H1 (cell line): ENCODE data around the gene SIX6. TPM values are rescaled to one million over a fixed set of nuclear protein-coding genes. Genes with fewer than 3 reads are reported as not detected.

Experiments used
- ASH2L ChIP-seq: fragments of 200-600, 300-600 bp; sonication (generic); IDR thresholded peaks from one replicate; pipeline ENCODE4 v1.7.1; 2017; ENCODE audit warnings: low read length
- ATF2 ChIP-seq: IDR thresholded peaks from 2 replicates; pipeline ENCODE4 v1.6.1; 2012; ENCODE audit warnings: low read length, inconsistent platforms
- BACH1 ChIP-seq: IDR thresholded peaks from 2 replicates; pipeline ENCODE4 v1.6.1; 2012; ENCODE audit warnings: low read length, improper control_type of control experiment
- CBX5 ChIP-seq: fragments of 300-800, 300-1000 bp; sonication (generic); IDR thresholded peaks from 2 replicates; pipeline ENCODE4 v1.7.1; 2016; ENCODE audit warnings: antibody characterized with exemption, low read length, low read depth
- CREB1 ChIP-seq: IDR thresholded peaks from 2 replicates; pipeline ENCODE4 v1.6.1; 2012; ENCODE audit warnings: inconsistent platforms
- CTCF ChIP-seq, 3 experiments: IDR thresholded peaks; 1 replicate in 2 of 3; 2 replicates in 1 of 3; pipeline versions ENCODE4 v1.5.1 to v1.6.1; 2011; ENCODE audit warnings: low read length in 3 of 3, mild to moderate bottlenecking in 3 of 3, inconsistent platforms in 2 of 3, low read depth in 1 of 3, moderate library complexity in 1 of 3; ENCODE audit not compliant: insufficient read depth in 1 of 3; ENCODE audit errors: control extremely low read depth in 1 of 3
- EGR1 ChIP-seq: IDR thresholded peaks from 2 replicates; pipeline ENCODE4 v1.6.1; 2011; ENCODE audit warnings: low read depth, low read length, borderline replicate concordance
- EZH2 ChIP-seq: fragments of 200-600 bp; sonication (generic); IDR thresholded peaks from 2 replicates; pipeline ENCODE4 v1.7.1; 2012; ENCODE audit warnings: low read depth, mild to moderate bottlenecking, moderate library complexity, low read length, inconsistent platforms; ENCODE audit not compliant: severe bottlenecking
- GABPA ChIP-seq: IDR thresholded peaks from 2 replicates; pipeline ENCODE4 v1.6.1; 2011; ENCODE audit warnings: mild to moderate bottlenecking, low read length, moderate library complexity, borderline replicate concordance; ENCODE audit not compliant: insufficient read depth
- MAFK ChIP-seq: IDR thresholded peaks from 2 replicates; pipeline ENCODE4 v1.6.1; 2012; ENCODE audit warnings: low read depth, mild to moderate bottlenecking, improper control_type of control experiment, low read length
- MAX ChIP-seq: IDR thresholded peaks from 2 replicates; pipeline ENCODE4 v1.6.1; 2012; ENCODE audit warnings: inconsistent platforms
- POLR2A ChIP-seq, 2 experiments: IDR thresholded peaks; 1 replicate in 1 of 2; 2 replicates in 1 of 2; pipeline ENCODE4 v1.6.1; 2011; ENCODE audit warnings: low read depth in 2 of 2, low read length in 2 of 2, mild to moderate bottlenecking in 2 of 2; ENCODE audit errors: control extremely low read depth in 1 of 2
- POLR2AphosphoS5 ChIP-seq: IDR thresholded peaks from 2 replicates; pipeline ENCODE4 v1.6.1; 2011; ENCODE audit warnings: low read depth, low read length
- RBBP5 ChIP-seq: IDR thresholded peaks from 2 replicates; pipeline ENCODE4 v1.7.1; 2012; ENCODE audit warnings: low read depth, mild to moderate bottlenecking, inconsistent platforms, low read length, moderate library complexity, borderline replicate concordance
- RNF2 ChIP-seq: fragments of 200-900, 300-1000 bp; sonication (generic); IDR thresholded peaks from 2 replicates; pipeline ENCODE4 v1.7.1; 2016; ENCODE audit warnings: borderline replicate concordance, low read depth, mild to moderate bottlenecking, antibody characterized with exemption, low read length; ENCODE audit not compliant: poor library complexity, severe bottlenecking; ENCODE audit errors: missing control alignments
- SUZ12 ChIP-seq: fragments of 200-600 bp; sonication (generic); IDR thresholded peaks from 2 replicates; pipeline ENCODE4 v1.6.1; 2012; ENCODE audit warnings: mild to moderate bottlenecking, inconsistent platforms, low read length, moderate library complexity, mixed read lengths
- TEAD4 ChIP-seq: IDR thresholded peaks from 2 replicates; pipeline ENCODE4 v1.6.1; 2012; ENCODE audit warnings: low read depth, low read length, inconsistent platforms, mixed read lengths
- polyA plus RNA-seq, 7 experiments: library from polyadenylated mRNA; depleted of rRNA in 3 of 7; stranded (reverse) in 5 of 7; unstranded in 2 of 7; fragments of >200 nt in 5 of 7; fragments of 200-250 nt in 2 of 7; gene quantifications; 1 replicate in 5 of 7; 2 replicates in 1 of 7; 4 replicates in 1 of 7; pipeline versions ENCODE4 v1.2.1 to v1.2.3, GENCODE V29; 2011 to 2013; ENCODE audit warnings: missing spikeins in 2 of 7, mixed read lengths in 2 of 7
- total RNA-seq: library from RNA; stranded (reverse); fragmentation: NEBNext Ultra II Directional; extraction: Animal tissue kit (Norgen Biotek cat#: 25700); gene quantifications from 2 replicates; pipeline ENCODE4 v1.2.1, GENCODE V29; 2021

Gene SIX6
- total and polyA plus RNA-seq, 2 of the 8 experiments (the other 6 are each of a cell fraction or from before 2014, with no cell fraction given): 0.03 TPM; not detected in 1

DNA sequence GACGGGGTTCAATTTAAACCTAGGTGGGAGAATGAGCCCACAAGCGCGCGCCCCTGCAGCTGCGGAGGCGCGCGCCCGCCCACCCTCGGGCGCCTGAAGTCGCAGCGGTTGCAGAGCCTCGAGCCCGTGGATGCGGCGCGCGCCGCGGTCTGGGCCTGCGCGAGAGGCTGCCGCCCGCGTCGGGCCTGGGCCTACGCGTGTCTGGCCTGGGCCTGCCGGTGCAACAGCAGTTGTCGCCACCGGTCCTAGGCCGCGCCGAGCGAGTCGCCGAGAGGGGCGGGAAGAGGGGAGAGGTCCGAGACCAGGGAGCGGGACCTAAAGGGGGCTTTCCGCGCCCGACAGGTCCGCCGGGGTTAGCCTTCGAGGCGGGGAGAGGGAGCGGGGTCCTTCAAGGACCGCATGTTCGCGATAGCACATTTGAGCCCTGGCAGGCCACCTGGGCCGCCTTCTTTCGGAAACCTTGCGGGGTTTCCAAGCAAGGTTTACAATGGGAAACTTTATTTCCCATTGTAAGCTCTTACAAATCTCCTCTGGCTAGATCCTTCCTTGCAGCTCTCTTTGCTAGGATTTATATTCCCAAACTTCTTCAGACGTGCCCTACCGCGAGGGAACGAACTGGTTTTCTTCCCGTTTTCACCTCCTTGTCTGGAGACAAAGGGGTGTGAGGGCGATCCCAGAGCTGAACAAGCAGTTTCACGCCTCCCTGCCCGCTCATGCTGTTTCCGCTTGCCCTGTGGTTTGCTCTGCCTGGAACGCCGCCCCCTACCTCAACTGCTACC is 6.8 kb downstream of the SIX6 start (continued):
- TF ChIP-seq ATF2: no peak
- peak; percentile 73 for TF ChIP-seq EZH2
- TF ChIP-seq ASH2L: peak; percentile 61
- peak; percentile 65; the same call in 1 of the 2 replicates for TF ChIP-seq RBBP5
- no peak for TF ChIP-seq CREB1
- TF ChIP-seq MAFK: 0 out of 2 replicates have a peak, but pooled peaks have one; percentile 12
- TF ChIP-seq RNF2: peak; percentile 31
- no peak for TF ChIP-seq CTCF (IDR thresholded peaks at IDR 0.05; ENCODE audit: control extremely low read depth in 1 of 3, insufficient read depth in 1 of 3, low read depth in 1 of 3, low read length in 3 of 3)
- TF ChIP-seq BACH1: peak; percentile 10
- TF ChIP-seq GABPA: 0 out of 2 replicates have a peak, but pooled peaks have one; percentile 18
- peak in 1 of 2 experiments; percentile 19; a peak in 1 of 3 replicates for TF ChIP-seq POLR2A (IDR thresholded peaks at IDR 0.05; ENCODE audit: control extremely low read depth in 1 of 2, low read depth in 2 of 2, low read length in 2 of 2)
- TF ChIP-seq EGR1: no peak
- TF ChIP-seq SUZ12: peak; percentile 65
- peak; percentile 50; the same call in 1 of the 2 replicates for TF ChIP-seq POLR2AphosphoS5
- peak; percentile 2; the same call in 1 of the 2 replicates for TF ChIP-seq TEAD4
- no peak for TF ChIP-seq CBX5
- TF ChIP-seq MAX: peak; percentile 89
